Hippocampal formation (tissue), 2 donors: ENCODE data around the gene NGB.
"Not testable (repeated sequence)": the region's sequence is repeated elsewhere in the genome, so short reads cannot be mapped to it uniquely, and the experiment has no call there.

Experiments used
- DNase-seq, 2 donors: peaks; one replicate each; lab custom pipeline; 2025; lab: John Stamatoyannopoulos, UW

The NGB gene

DNA sequence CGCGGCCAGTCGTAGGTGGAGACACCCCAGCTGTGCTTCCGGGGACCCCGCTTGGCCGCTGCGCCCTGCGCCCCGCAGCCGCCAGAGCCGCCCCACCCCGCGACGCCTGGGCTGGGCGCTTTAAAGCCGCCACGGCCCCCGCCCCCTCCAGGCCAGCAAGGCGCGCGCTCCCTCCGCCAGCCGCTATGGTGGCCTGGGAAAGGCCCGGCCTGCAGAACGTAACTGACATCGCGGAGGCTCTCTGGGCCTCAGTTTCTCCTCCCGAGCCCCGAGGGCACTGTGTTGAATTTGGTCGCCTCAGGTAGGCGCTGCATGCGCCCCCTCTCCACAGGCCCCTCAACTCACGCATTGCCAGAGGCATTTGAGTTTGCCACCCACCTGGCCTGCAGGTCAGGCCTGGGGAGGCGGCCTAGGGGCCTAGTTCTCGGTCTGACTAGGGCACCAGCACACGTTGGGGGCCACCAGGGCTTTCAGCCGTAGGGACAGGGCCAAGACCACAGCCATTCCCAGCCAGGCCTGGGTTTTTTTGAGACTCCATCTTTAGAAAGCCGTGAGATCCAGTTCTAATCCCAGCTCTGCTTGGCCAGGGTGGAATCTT is at the start of gene NGB:
TSS of gene NGB (minus strand) at position 94 of the 598 bp plus-strand sequence. CDS start 269 bp downstream, outside the sequence.
- no peak for DNase-seq

- DNase-seq: peak; percentile 89 to 92
These were observed 49.4 kb upstream of the NGB start, which contains the start of gene POMT2 for GRCh38 chr14:77320238-77320935. Gene POMT2, minus strand, starts transcription at chr14:77320883. Its CDS starts 202 bp downstream, at chr14:77320681.

DNA sequence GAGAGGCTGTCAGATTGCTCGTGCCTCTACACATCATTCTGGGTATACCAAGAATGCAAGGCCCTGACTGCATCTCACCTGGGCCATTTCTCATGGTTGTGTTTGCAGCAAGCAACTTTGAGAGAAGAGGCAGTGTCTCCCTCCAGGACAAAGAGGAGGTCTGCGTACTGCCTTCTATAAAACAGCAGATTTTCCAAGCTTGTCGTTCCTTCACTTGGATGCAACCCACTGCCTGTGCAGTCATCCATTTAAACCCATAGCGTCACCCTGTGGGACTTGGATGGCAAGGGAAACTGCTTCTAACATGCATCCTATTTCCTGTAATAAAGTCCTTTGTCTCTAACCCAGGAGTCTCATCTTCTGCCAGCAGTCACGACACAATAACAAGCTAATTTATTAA is 48.4 kb upstream of the NGB start:
- peak in 1 of 2 donors; percentile 18 for DNase-seq

DNA sequence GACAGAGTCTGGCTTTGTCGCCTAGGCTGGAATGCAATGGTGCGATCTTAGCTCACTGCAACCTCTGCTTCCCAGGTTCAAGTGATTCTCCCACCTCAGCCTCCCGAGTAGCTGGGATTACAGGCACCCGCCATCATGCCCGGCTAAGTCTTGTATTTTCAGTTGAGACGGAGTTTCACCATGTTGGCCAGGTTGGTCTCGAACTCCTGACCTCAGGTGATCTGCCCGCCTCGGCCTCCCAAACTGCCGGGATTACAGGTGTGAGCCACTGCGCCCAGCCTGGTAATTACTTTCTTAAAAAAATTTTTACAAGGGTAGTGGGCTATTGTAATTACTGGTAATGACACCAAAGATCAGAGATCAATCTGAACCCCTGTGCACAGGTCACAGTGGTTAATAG is 47.8 kb upstream of the NGB start:
- not testable (repeated sequence) for DNase-seq

DNA sequence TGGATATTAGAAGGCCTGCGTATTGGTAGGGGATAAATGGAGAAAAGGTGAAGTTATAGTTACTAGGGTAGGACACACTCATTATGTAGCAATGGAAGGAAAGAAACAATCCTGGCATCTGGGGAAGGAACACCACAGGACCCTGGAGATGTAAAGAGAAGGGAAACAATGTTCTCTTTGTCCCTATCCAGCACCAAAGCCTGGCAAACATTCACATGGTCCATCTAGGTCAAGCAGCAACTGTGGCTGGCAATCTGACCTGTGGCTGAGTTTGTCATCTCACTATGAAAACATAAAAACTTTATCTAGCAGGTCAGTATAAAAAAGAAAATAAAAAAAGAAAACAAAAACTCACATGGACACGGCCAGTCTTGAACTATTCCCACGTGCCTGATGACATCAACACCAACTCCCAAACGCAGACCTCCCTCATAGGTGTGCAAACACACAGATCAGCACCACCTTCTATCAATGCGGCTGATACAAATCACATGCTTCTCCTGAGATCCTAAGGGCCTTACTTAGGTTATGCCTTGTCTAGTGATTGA is 47.1 kb upstream of the NGB start:
- peak; percentile 27 to 59 for DNase-seq

GRCh38 chr14:77316872-77317301 is 45.9 kb upstream of the NGB start:
- DNase-seq: no peak

DNA sequence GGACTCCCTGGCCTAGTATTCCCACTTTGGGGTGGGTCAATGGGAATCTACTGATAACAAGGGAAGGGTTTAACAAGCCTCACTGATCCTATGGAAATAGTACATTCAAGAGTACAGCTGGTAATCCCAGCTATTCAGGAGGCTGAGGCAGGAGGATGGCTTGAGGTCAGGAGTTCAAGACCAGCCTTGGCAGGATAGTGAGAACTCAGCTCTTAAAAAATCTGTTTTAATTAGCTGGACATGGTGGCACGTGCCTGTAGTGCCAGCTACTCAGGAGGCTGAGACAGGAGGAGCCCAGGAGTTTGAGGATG is 45.1 kb upstream of the NGB start:
- DNase-seq: no peak

- DNase-seq: peak in 1 of 2 donors; percentile 37
These were observed 43.8 kb upstream of the NGB start for GRCh38 chr14:77314539-77315457.

- peak; percentile 30 to 59 for DNase-seq
These were observed 43.0 kb upstream of the NGB start for GRCh38 chr14:77314043-77314442.

DNA sequence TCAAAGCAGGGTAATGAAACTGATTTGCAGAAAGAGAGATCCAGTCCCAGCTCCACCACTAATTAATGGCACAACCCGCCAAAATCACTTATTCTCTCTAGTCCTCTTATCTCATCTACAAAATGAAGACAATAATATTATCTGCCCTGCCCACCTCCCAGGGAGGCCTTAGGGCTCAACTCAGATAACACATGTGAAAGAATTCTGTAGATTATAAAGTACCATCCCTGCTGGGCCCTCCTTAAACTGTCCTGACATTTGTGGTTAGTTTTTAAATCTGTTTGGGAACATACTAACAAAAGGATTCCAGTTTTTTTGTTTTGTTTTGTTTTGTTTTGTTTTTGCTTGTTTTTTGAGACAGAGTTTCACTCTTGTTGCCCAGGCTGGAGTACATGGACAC is 42.4 kb upstream of the NGB start:
- DNase-seq: no peak

GRCh38 chr14:77311217-77311616 is 40.2 kb upstream of the NGB start:
- no peak for DNase-seq

GRCh38 chr14:77310026-77310425 is 39.0 kb upstream of the NGB start:
- no peak for DNase-seq

GRCh38 chr14:77309131-77309530 is 38.1 kb upstream of the NGB start:
- DNase-seq: no peak

DNA sequence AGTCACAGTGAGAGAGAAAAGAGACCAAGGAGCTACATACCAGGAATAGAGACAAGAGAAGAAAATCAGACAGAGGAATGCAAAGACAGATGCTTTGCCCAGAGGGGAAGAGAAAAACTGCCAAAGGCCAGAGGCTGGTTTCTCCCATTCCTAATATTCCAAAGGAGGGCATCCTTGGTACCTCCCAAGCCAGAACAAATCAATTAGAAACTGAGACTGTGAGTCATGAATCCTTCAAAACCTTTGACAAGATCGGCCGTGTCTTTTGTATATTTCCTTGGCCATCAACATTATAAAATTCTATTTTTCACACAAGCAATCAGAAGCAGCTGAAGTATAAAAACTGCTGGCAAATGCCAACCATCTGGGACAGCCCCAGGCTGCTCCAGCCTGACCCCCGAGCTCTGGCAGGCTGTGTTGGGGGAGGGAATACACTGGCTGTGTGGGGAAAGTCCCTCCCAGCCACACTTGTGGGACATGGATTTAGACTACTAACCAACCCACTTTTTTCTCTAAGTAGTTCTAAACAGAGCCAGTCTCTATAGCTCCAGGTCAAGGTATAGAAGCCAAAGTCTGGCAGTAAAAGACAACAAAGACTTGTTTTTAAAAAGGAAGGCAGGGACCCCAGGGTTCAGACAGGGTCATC is 36.0 kb upstream of the NGB start:
- peak; percentile 71 to 75 for DNase-seq

DNA sequence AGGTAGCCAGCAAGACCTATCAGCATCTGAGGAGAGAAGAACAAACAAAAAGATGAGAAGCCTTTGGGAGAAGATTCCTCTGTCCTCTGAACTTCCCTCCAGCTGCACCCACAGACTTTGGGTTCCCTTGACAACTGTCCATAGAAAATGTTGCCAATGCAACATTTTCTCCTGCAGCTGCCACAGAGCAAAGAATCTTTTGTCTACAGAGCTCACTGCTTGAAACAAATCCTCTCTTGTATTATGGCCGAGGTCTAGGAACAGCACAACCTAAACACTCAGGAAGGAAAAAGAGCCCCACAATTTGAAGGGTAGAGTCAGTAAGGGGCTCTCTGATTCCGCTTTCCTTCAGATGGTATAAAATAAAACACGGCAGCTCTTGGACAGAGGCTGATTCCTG is 35.4 kb upstream of the NGB start:
- peak; percentile 73 to 94 for DNase-seq

- peak in 1 of 2 donors; percentile 49 for DNase-seq
These were observed 34.7 kb upstream of the NGB start for GRCh38 chr14:77305696-77306095.

- DNase-seq: no peak
These were observed 32.6 kb upstream of the NGB start for GRCh38 chr14:77303417-77304156.

DNA sequence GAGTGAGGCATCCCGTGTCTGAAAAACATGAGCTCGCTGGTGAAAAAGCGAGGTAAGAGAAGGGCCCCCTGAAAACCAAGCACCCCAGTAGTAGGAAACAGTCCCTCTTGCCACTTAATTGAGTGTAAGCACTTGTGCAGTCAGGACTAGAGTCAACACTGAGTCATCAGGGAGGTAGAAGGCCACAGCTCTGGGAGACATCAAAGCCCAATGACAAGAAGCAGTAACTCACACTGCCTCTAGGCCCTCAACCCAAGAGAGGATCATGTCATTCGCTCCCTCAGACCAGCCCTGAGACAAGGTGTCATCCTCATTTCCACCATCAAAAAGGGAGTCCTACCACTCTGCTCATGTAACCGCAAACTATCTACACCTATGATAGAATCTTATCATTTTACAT is 31.9 kb upstream of the NGB start:
- no peak for DNase-seq

DNA sequence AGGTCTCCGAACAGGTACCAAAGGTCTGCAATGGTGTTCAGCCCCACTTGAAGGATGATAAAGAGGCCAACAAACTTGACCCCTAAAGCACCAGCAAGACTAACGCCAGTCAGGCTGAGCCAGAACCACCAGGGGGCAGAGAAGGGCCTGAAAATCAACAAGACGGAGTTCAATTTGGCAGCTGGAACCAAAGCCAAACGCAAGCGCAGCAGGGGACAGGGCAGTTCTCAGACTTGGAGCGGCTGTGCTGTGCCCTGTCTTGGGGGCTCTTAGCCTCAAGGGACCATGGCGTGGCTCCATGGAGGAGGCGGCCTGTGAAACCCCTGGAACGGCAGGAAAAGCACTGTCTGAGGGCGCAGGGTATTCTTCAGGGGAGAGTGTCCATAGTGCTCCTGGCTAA is 30.1 kb upstream of the NGB start:
- peak; percentile 83 to 89 for DNase-seq

- no peak for DNase-seq
These were observed 28.8 kb upstream of the NGB start for GRCh38 chr14:77299771-77300170.

DNA sequence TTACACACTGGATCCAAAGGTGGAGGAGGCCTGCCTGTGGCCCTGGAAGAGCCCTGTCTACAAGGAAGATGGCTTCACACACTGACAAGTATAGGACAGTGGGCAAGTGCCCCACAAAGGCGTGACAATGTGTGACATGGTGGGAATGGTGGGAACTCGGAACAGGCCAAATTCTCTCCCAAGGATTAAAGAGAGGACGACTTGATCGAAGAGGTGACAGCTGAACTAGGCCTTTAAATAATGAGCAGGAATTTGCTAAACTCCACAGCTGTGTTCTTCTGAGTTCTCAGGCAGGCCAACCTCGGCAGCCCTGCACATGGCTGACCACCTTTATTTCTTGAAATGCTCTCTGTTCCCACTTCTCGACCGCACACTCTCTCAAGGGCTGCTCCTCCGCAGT is 25.9 kb upstream of the NGB start:
- DNase-seq: no peak
